Activated CD4-positive, CD25-positive, alpha-beta regulatory T cell treated with anti-CD3 and anti-CD28 coated beads, Interleukin-2, amount 50 U/mL, for 24 hours (primary cell): Measurements from ENCODE around the gene CCNI.

ENCODE experiments used
- ATAC-seq, 2 donors: fragments of 150-1000 bp; cut with Tn5 transposase; one replicate each; pipeline ENCODE4 v1.10.0; 2021; ENCODE audit warnings: mild to moderate bottlenecking in 1 of 2, moderate library complexity in 1 of 2

The CCNI gene

GRCh38 chr4:77002321-77003107 lies 73.3 kb downstream of the CCNI start:
- no peak for ATAC-seq

- ATAC-seq, result no peak
Observed at GRCh38 chr4:77001907-77002306, 73.9 kb downstream of the CCNI start.

DNA sequence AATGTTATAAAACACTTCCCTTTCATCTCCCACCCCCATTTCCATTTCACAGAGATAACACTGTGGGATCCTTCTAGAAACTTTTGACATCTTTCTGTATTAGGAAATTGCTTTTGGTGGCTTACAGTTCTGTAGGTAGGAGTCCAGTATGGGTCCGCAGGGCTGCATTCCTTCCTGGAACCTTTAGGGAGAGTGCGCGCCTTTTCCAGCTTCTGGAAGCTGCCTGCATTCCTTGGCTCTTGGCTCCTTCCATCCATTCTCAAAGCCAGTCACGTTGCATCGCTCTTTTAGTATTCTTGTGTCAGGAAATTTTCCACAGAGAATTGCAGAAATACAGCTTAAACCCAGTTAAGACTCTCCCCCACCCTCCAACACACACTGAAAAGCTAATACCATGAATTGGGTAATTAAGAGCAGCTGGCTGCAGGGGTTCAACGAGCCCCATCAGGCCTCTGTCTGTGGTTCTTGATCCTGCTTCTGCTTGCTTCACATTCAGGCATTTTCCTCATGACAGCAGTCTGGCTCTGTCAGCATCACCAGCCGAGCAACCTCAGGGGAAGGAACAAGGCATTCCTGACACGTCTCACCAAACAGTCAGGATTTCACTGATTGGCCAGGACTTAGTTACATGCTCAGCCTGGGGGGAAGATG lies 77.4 kb downstream of the CCNI start:
- no peak for ATAC-seq

DNA sequence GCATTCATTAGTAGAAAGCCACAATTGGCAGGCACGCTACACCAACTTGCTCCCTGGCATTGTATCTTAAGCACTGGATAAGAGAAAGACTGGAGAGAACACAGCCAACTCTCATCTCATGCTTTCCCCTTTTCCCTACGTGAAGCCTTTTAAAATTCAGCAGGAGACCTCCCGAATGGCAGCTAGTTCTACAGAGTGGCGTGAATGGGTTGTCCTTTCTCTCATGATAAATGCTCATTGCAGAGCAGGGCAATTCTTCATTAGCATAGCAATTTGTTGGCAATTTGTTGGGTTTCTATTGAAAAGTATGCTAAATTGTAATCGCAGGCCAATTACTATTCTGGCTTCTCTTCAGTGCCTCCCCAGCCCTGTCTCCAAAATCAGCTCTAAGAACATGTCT lies 78.3 kb downstream of the CCNI start:
- no peak for ATAC-seq
